ENCODE measurements around the gene GRM8.

DNA sequence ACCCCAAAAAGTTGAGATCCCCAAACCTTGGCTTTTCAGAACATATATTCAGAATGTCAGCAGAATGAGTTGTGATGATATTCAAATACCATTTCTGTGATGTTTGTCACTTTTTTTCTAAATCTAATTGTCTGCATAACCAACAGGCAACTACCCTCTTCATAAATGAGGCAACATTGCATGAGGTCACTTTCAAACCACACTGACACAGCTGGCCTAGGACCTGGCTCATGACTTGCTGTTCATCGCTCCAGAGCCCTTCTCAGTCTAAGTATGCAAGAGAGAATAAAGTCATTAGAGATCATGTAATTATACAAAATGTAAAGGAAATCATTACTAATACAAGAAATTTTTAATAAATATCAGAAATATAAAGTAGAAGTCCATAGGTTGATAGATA, 681.9 kb downstream of the GRM8 start:
- TF ChIP-seq, protein P1, sequence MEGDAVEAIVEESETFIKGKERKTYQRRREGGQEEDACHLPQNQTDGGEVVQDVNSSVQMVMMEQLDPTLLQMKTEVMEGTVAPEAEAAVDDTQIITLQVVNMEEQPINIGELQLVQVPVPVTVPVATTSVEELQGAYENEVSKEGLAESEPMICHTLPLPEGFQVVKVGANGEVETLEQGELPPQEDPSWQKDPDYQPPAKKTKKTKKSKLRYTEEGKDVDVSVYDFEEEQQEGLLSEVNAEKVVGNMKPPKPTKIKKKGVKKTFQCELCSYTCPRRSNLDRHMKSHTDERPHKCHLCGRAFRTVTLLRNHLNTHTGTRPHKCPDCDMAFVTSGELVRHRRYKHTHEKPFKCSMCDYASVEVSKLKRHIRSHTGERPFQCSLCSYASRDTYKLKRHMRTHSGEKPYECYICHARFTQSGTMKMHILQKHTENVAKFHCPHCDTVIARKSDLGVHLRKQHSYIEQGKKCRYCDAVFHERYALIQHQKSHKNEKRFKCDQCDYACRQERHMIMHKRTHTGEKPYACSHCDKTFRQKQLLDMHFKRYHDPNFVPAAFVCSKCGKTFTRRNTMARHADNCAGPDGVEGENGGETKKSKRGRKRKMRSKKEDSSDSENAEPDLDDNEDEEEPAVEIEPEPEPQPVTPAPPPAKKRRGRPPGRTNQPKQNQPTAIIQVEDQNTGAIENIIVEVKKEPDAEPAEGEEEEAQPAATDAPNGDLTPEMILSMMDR (IDR thresholded peaks at IDR 0.05; ENCODE audit: low read depth, low read length, poor library complexity, severe bottlenecking), result no peak
- no peak for TF ChIP-seq EZH2phosphoT487 (IDR thresholded peaks at IDR 0.05; ENCODE audit: borderline replicate concordance, low read length)
